Esophagus squamous epithelium (tissue), 5 donors: ENCODE data around the gene TECPR1. TPM values are rescaled to one million over a fixed set of nuclear protein-coding genes. Genes with fewer than 3 reads are reported as not detected.
A peak's percentile ranks its signal among the peaks of the same experiment; 100 is the strongest.

Source experiments
- DNase-seq: peaks from one replicate; lab custom pipeline; 2025; lab: John Stamatoyannopoulos, UW
- H3K27ac ChIP-seq, 4 donors: fragments of 200-600 bp; sonication (generic); one replicate each; pipeline ENCODE4 v1.5.1; 2016 to 2019; ENCODE audit warnings: mild to moderate bottlenecking in 1 of 4
- H3K27me3 ChIP-seq, 4 donors: fragments of 200-600 bp; sonication (generic); 1 replicate in 3 of 4; 2 replicates in 1 of 4; pipeline versions ENCODE4 v1.5.1 to v1.6.0; 2017 to 2021; ENCODE audit warnings: antibody characterized with exemption in 1 of 4
- H3K36me3 ChIP-seq, 3 donors: fragments of 200-600 bp; sonication (generic); one replicate each; pipeline ENCODE4 v1.5.1; 2016 to 2019
- H3K4me1 ChIP-seq, 3 donors: fragments of 200-600 bp; sonication (generic); one replicate each; pipeline ENCODE4 v1.5.1; 2017 to 2019
- H3K4me3 ChIP-seq, 4 donors: fragments of 200-600 bp; sonication (generic); 1 replicate in 3 of 4; 2 replicates in 1 of 4; pipeline ENCODE4 v1.5.1; 2016 to 2019; ENCODE audit warnings: mild to moderate bottlenecking in 2 of 4, moderate library complexity in 1 of 4
- H3K9me3 ChIP-seq, 3 donors: fragments of 200-600 bp; sonication (generic); one replicate each; pipeline ENCODE4 v1.5.1; 2016 to 2019
- POLR2A ChIP-seq, 4 donors: fragments of 450-650 bp; IDR thresholded peaks; one replicate each; pipeline ENCODE4 v1.6.1; 2017; ENCODE audit warnings: antibody characterized with exemption in 4 of 4, mild to moderate bottlenecking in 4 of 4, moderate library complexity in 3 of 4
- WGBS, 2 donors: methylation state at CpG; one replicate each; pipeline ENCODE4 v1.1.5; 2018; 5-methylcytosine and 5-hydroxymethylcytosine counted together
- intact Hi-C: fragments of 100-400 bp; cut with DNase I; formaldehyde crosslinking; loops from one replicate; pipeline ENCODE4 v1.15.0; 2022
- total RNA-seq, 4 donors: library from RNA; depleted of rRNA; stranded (reverse); fragments of >200 nt; gene quantifications; one replicate each; pipeline ENCODE4 v1.1.0, GENCODE V29; 2016
- TF ChIP-seq, protein P1 (sequence below), 6 experiments: fragments of 450-650 bp in 4 of 6; fragments of 200-600 bp in 2 of 6; sonication (generic) in 2 of 6; IDR thresholded peaks; one replicate each; pipeline ENCODE4 v1.5.1; 2016 to 2019; ENCODE audit warnings: antibody characterized with exemption in 6 of 6, mild to moderate bottlenecking in 4 of 6, moderate library complexity in 4 of 6
- donor health status: DM: yes; HTN: yes; CAD: no.

Gene TECPR1
- total RNA-seq, 4 donors from 2014 or later = 13.4 to 21.5 (median 19.0) TPM

DNA sequence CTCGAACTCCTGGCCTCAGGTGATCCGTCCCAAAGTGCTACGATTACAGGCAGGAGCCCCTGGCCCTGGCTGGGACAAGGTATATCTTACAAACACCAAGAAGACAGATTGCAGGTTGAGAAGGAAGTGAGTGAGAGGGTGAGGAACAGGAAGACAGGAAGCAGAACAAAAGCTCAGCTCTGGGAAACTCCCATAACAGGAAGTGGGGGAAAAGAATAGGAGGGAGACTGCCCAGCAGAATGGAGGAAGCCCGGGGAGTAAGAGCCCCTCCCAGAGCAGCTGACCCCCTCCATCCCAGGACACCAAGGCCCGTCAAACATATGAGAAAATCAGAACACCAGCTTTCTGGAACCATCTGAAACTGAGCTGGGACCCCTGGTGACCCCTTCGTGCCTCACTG lies 2.9 kb downstream of the TECPR1 start:
- no peaks in the 10 kb centered on the region for H3K9me3 ChIP-seq
- H3K4me1 ChIP-seq = peaks cover 21 to 77% (median 31%) of the 10 kb centered on the region in 3 donors
- peak overlapping the region; percentile 32 to 98 (median 56) for H3K27ac ChIP-seq
- TF ChIP-seq, protein P1, sequence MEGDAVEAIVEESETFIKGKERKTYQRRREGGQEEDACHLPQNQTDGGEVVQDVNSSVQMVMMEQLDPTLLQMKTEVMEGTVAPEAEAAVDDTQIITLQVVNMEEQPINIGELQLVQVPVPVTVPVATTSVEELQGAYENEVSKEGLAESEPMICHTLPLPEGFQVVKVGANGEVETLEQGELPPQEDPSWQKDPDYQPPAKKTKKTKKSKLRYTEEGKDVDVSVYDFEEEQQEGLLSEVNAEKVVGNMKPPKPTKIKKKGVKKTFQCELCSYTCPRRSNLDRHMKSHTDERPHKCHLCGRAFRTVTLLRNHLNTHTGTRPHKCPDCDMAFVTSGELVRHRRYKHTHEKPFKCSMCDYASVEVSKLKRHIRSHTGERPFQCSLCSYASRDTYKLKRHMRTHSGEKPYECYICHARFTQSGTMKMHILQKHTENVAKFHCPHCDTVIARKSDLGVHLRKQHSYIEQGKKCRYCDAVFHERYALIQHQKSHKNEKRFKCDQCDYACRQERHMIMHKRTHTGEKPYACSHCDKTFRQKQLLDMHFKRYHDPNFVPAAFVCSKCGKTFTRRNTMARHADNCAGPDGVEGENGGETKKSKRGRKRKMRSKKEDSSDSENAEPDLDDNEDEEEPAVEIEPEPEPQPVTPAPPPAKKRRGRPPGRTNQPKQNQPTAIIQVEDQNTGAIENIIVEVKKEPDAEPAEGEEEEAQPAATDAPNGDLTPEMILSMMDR (IDR thresholded peaks at IDR 0.05) = no peak
- no peak for TF ChIP-seq POLR2A (IDR thresholded peaks at IDR 0.05)
- H3K4me3 ChIP-seq = no peak overlapping the region
- intact Hi-C loops = no loop called here
- WGBS, 2 donors = 50 to 77% methylated on average over 6 of the region's 6 CpGs
- H3K27me3 ChIP-seq = no peaks in the 10 kb centered on the region
- no peak for DNase-seq
- H3K36me3 ChIP-seq = peaks cover 0 to 32% (median 4%) of the 10 kb centered on the region in 3 donors

DNA sequence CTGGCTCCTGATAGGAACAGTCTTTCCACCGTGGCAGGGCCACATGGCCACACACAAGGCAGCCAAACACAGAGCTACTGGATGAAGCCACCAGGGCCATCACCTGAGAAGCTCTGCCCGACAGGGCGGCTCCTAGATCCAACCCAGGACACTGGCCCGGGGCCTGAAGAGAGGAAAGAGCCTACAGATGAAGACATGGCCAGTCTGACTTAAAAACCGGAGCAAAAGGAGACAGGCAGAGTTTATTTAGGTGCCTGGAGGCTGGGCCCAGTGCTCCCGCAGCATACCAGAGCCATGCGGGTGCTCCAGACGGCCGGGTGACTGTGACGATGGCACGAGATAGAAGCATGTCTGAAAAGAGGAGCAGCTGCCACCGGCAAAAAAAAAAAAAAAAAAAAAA lies 3.9 kb downstream of the TECPR1 start:
- Histone ChIP-seq H3K27ac (no peak overlapping the region), H3K36me3 (peaks cover 0 to 41% (median 4%) of the 10 kb centered on the region in 3 donors), H3K4me3 (no peak overlapping the region), H3K4me1 (peaks cover 18 to 68% (median 27%) of the 10 kb centered on the region in 3 donors), H3K27me3 (no peaks in the 10 kb centered on the region), H3K9me3 (no peaks in the 10 kb centered on the region)
- TF ChIP-seq POLR2A (IDR thresholded peaks at IDR 0.05) = no peak
- TF ChIP-seq, protein P1 (IDR thresholded peaks at IDR 0.05) = no peak
- intact Hi-C loops = no loop called here
- WGBS, 2 donors = 94 to 100% methylated on average over 5 to 11 of the region's 12 CpGs
- DNase-seq = no peak

DNA sequence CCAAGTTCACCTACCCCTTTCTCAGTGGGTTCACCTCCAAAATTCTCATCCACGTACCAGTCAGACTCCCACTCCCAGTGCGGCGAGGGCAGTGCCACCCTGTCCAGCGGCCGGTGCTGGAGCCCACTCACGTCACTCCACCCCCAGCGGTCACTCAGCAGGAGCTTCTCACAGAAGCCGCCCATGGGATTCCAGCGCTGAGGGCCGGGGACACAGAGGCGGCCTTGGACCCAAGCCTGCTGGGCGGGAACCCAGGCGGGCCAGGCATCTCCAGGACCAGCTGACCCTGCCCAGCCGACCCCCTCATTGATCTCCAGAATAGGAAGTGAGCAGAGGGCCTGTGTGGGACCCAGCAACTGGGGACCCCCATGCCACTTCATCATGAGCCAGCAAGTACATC lies 7.2 kb downstream of the TECPR1 start:
- peaks cover 0 to 40% (median 6%) of the 10 kb centered on the region in 3 donors for H3K4me1 ChIP-seq
- WGBS, 2 donors = 100% methylated on average over 1 to 2 of the region's 14 CpGs
- no peak for TF ChIP-seq POLR2A (IDR thresholded peaks at IDR 0.05)
- TF ChIP-seq, protein P1 (IDR thresholded peaks at IDR 0.05) = no peak
- no peaks in the 10 kb centered on the region for H3K27me3 ChIP-seq
- DNase-seq = no peak
- intact Hi-C loops = no loop called here
- H3K36me3 ChIP-seq = peaks cover 4 to 68% (median 6%) of the 10 kb centered on the region in 3 donors
- H3K9me3 ChIP-seq = no peaks in the 10 kb centered on the region
- H3K4me3 ChIP-seq = no peak overlapping the region
- peak overlapping the region in 1 of 4 donors; percentile 60 for H3K27ac ChIP-seq

DNA sequence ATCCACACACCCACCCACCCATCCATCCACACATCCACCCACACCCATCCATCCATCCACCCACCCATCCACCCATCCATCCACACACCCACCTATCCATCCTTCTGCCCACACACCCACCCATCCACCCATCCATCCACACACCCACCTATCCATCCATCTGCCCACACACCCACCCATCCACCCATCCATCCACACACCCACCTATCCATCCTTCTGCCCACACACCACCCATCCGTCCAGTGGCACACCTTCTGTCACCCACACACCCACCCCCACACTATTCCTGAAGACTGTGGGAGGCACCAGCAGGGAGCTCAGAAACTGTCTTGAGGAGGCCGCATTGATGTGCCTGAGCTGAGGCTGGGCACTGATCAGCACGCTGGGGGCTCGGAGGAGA lies 9.1 kb downstream of the TECPR1 start:
- Histone ChIP-seq H3K9me3 (no peaks in the 10 kb centered on the region), H3K36me3 (peaks cover 9 to 82% (median 12%) of the 10 kb centered on the region in 3 donors), H3K27me3 (no peaks in the 10 kb centered on the region), H3K4me3 (no peak overlapping the region), H3K4me1 (peaks cover 0 to 23% (median 3%) of the 10 kb centered on the region in 3 donors), H3K27ac (no peak overlapping the region)
- 80 to 90% methylated on average over 1 to 3 of the region's 4 CpGs for WGBS, 2 donors
- intact Hi-C loops = no loop called here
- no peak for TF ChIP-seq POLR2A (IDR thresholded peaks at IDR 0.05)
- TF ChIP-seq, protein P1 (IDR thresholded peaks at IDR 0.05) = no peak
- DNase-seq = no peak

DNA sequence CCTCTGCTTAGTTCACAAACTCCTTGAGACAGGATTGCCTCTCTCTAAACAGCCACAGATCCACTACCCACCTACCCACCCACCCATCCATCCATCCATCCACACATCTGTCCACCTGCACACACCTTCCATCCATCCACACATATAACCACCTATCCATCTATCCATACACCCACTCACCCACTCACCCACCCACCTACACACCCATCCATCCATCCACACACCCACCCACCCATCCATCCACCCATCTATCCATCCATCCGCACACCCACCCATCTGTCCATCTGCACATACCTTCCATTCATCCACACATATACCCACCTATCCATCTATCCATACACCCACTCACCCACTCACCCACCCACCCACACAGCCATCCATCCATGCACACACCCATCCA lies 9.7 kb downstream of the TECPR1 start:
- TF ChIP-seq POLR2A (IDR thresholded peaks at IDR 0.05) = no peak
- TF ChIP-seq, protein P1 (IDR thresholded peaks at IDR 0.05) = no peak
- Histone ChIP-seq H3K4me1 (peaks cover 0 to 20% (median 3%) of the 10 kb centered on the region in 3 donors), H3K9me3 (no peaks in the 10 kb centered on the region), H3K36me3 (peaks cover 9 to 82% (median 17%) of the 10 kb centered on the region in 3 donors), H3K27me3 (no peaks in the 10 kb centered on the region), H3K4me3 (no peak overlapping the region), H3K27ac (no peak overlapping the region)
- 96% methylated on average over 1 of the region's 1 CpG for WGBS, 2 donors
- DNase-seq = no peak
- intact Hi-C loops = no loop called here
